HG02885 (cell line): ENCODE data around the gene FHOD3.

ENCODE experiments used
- ATAC-seq: cut with Tn5 transposase; IDR thresholded peaks from one replicate; pipeline ENCODE4 v1.9.1; 2021; ENCODE audit warnings: mild to moderate bottlenecking; ENCODE audit not compliant: unreplicated experiment, poor library complexity

FHOD3 gene

DNA sequence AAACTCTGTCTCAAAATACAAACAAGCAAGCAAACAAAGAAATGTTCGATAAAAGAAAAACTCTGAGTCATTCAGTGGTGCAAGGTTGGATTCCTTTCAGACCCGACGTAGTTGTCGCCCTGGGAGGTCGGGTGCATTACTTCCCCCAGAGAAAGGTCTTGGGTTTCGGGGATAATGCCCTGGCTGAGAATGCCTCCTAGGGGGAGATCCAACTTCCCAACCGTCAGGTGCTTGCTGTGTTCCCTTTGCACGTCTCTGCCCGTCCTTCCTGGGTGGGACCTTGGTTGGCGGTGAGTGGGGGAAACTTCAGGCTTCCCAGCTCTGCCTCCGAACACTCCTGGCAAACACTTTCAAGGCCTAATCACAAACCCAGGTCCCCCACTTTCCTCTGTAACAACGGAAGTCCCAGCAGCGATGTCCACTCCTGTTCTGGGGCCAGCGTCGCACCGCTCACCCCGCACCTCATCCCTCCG lies 530.7 kb downstream of the FHOD3 start:
- no peak for ATAC-seq

DNA sequence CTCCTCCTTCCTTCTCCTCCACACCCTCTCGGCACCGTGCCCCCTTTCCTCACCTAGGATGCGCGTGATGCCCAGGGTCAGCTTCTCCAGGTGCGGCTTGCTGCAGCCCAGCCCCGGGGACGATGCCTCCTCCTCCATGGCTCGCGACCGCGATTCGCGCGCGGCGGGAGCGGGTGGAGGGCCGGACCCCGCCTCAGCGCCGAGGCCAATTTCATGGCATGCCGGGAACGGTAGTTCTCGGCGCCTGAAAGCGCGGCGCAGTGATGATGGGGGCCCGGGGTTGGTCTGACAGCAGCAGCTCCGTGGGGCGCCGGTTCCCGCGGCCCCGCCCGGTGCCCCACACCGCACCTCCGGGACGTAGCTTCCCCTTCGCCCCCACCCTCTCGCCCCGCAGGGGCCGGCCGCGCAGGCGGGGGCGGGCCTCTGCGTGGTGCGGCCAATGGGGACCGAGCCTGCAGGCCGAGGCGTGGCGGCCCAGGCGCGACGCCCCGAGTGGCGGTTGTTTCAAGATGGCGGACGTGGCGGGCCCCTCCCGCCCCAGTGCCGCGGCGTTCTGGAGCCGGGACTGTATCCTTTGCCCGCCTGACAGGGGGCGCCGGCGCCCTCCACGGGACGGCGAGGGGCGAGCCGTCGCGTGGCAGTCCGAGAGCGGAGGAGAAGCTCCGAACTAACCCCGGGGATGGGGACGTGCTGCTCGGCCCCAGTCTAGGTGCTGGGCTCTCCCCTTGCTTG lies 531.3 kb downstream of the FHOD3 start, which contains the start of the genes KIAA1328 and TPGS2:
Gene KIAA1328 (plus strand): TSS at position 498 of the 732 bp plus-strand sequence. CDS start 12 bp downstream, at position 510.
Gene TPGS2 (minus strand): TSS at position 373 of the 732 bp plus-strand sequence. CDS start 235 bp downstream, at position 138.
- ATAC-seq, result peak; percentile 92
